NCI-H1092 treated with DMSO at 0.1 percent for 48 hours (cell line): ENCODE measurements around the gene MOGAT2.
"Not testable (repeated sequence)": the region's sequence is repeated elsewhere in the genome, so short reads cannot be mapped to it uniquely, and the experiment has no call there.

Experiments
- DNase-seq: peaks from one replicate; lab custom pipeline; 2025; lab: John Stamatoyannopoulos, UW

The MOGAT2 gene

GRCh38 chr11:75719340-75720239 lies 2.0 kb downstream of the MOGAT2 start:
- no peak for DNase-seq

GRCh38 chr11:75720639-75721038 lies 3.0 kb downstream of the MOGAT2 start:
- no peak for DNase-seq

- DNase-seq = no peak
These were observed 4.4 kb downstream of the MOGAT2 start for GRCh38 chr11:75721852-75722668.

- DNase-seq = no peak
These were observed 5.0 kb downstream of the MOGAT2 start for GRCh38 chr11:75722669-75723042.

- DNase-seq = no peak
These were observed 8.1 kb downstream of the MOGAT2 start for GRCh38 chr11:75725547-75726320.

GRCh38 chr11:75728992-75729391 lies 11.4 kb downstream of the MOGAT2 start:
- DNase-seq = no peak

GRCh38 chr11:75731095-75731494 lies 13.5 kb downstream of the MOGAT2 start:
- no peak for DNase-seq

- DNase-seq = no peak
These were observed 15.4 kb downstream of the MOGAT2 start for GRCh38 chr11:75733071-75733430.

GRCh38 chr11:75733431-75734107 lies 15.9 kb downstream of the MOGAT2 start:
- DNase-seq = peak; percentile 75

GRCh38 chr11:75734491-75735180 lies 17.0 kb downstream of the MOGAT2 start:
- peak; percentile 28 for DNase-seq

- no peak for DNase-seq
These were observed 17.7 kb downstream of the MOGAT2 start for GRCh38 chr11:75735181-75735845.

- no peak for DNase-seq
These were observed 19.7 kb downstream of the MOGAT2 start for GRCh38 chr11:75737314-75737713.

GRCh38 chr11:75740681-75741080 lies 23.0 kb downstream of the MOGAT2 start:
- no peak for DNase-seq

- DNase-seq = not testable (repeated sequence)
These were observed 25.5 kb downstream of the MOGAT2 start for GRCh38 chr11:75743159-75743558.

GRCh38 chr11:75743711-75744563 lies 26.3 kb downstream of the MOGAT2 start:
- DNase-seq = no peak

GRCh38 chr11:75745807-75746206 lies 28.2 kb downstream of the MOGAT2 start:
- no peak for DNase-seq

- DNase-seq = not testable (repeated sequence)
These were observed 31.2 kb downstream of the MOGAT2 start for GRCh38 chr11:75748729-75749273.

GRCh38 chr11:75754933-75755332 lies 37.3 kb downstream of the MOGAT2 start:
- not testable (repeated sequence) for DNase-seq

GRCh38 chr11:75757651-75758050 lies 40.0 kb downstream of the MOGAT2 start:
- no peak for DNase-seq
